NCI-H2196 treated with DMSO at 0.1 percent for 48 hours (cell line): ENCODE results near the gene IQCE.

ENCODE experiments used
- DNase-seq: peaks from one replicate; lab custom pipeline; 2025; ENCODE audit not compliant: unreplicated experiment; lab: John Stamatoyannopoulos, UW

IQCE gene, protein sequence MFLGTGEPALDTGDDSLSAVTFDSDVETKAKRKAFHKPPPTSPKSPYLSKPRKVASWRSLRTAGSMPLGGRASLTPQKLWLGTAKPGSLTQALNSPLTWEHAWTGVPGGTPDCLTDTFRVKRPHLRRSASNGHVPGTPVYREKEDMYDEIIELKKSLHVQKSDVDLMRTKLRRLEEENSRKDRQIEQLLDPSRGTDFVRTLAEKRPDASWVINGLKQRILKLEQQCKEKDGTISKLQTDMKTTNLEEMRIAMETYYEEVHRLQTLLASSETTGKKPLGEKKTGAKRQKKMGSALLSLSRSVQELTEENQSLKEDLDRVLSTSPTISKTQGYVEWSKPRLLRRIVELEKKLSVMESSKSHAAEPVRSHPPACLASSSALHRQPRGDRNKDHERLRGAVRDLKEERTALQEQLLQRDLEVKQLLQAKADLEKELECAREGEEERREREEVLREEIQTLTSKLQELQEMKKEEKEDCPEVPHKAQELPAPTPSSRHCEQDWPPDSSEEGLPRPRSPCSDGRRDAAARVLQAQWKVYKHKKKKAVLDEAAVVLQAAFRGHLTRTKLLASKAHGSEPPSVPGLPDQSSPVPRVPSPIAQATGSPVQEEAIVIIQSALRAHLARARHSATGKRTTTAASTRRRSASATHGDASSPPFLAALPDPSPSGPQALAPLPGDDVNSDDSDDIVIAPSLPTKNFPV

DNA sequence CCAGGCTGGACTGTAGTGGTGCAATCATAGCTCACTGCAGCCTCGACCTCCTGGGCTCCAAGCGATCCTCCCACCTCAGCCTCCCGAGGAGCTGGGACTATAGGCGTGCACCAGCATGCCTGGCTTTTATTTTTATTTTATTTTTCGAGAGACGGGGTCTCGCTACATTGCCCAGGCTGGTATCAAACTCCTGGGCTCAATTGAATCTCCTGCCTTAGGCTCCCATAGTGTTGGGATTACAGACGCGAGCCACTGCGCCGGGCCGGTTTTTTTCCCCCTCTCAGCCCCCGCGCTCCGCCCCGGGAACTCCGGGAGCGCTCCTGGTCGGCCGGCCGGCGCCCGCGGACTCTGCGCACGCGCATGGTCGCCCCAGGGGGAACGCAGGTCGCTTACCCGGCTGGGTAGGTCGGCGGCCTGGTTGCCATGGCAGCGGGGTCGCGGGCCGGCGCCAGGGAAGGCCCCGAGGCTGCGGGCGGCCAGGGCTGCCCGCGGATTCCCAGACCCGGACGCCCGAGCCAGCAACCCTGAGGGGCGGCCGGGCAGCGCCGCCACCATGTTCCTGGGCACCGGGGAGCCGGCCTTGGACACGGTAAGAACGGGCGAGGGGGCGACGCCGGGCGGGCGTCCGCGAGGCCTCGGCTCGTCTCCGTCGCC, at the start of gene IQCE:
Gene IQCE, plus strand, starts transcription at position 351 of the 654 bp plus-strand sequence. Its CDS starts 203 bp downstream, at position 554.
- DNase-seq = peak; percentile 75

DNA sequence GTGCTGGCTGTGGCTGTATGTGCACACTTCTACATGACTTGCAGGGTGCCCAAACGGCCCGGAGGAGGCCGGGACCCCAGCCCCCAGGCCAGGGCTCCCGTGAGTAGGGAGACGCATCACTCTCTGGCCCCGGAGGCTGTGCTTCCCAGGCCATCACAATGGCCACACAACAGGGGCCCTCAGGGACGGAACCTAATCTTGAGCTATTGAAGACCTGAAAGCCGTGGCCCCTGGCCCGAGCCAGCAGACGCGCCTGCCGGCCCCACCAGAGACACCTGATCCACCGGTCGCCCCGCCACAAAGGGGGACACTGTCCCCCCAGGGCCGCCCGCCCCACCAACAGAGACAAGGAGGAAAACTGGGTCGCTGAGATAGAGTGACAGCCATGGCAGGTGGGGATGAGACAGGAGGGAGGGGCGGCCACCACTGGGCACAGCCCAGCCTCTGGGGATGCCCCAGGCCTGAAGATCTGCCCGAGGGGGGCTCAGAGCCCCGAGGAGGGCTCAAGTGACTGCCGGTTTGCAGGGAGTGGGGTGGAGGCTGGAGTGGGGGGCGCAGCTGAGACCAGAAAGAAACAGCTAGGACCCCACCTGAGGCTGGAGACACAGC, 49.4 kb upstream of the IQCE start:
- DNase-seq = no peak

DNA sequence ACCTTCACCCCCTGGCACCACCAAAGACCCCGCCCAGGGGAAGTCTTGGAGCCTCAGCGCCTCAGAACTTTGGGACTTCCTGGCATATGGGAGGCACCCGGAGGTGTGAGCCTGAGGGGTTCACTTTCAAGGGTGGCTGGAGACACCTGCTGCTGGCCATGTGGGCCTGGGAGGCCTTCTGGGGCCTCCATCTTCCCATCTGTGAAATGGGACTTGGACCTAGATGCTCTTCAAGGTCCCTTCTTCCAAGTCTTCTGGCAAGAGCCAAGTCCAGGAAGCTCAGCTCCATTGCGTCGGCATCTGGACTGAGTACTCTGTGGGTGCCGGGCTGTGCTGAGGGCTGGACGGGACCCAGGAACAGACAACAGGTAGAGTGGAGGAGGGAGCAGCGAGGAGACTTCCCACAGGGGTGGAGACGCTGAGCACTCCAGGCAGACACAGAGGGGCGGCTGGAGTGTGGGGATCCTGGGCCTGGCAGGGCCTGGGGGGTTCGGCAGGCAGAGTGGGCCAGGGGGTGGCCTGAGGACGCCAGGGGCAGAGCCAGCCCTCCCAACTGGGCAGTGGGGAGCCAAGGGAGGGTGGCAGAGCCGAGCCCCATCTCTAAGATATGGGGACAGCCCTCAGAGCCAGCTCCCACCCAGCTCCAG, 48.5 kb upstream of the IQCE start:
- no peak for DNase-seq

DNA sequence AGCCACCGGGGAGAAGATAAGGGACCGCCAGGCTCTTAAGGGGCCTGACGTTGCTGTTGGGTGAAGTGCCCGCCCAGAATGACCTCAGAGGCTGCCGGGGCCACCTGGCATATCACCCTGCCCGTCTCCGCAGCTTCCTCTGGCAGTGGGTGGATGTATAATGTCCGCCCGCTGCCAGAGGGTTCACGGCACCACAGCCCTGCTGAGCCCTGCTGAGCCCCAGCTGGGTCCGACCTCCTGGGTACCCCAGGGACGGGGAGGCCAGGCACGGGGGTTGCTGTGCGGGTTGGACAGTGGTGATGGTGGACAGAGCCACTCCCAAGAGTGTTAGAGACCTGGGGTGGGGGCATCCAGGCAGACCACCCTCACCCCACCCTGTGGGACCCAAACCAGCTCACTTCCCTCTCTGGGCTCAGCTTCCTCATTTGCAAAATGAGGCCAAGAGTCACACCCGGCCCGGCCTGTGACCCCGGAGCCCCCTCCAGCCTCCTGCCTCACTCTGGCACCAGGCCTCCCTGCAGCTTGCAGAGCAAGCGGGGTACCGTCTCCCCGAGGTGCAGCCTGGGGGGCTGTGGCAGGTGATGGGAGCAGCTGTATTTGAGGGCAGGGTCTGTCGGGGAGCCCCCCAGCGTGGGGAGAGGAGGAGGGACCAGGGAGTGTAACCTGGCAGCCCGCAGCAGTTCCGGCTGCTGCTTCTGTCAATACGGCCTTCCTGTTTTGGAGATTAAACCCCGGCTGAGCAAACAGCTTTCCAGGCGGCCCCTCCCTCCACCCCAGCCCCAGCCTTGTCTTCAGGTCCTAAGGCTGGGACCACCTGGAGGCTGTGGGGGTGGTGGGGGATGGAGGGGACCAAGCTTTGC, 47.6 kb upstream of the IQCE start:
- DNase-seq = peak; percentile 66

DNA sequence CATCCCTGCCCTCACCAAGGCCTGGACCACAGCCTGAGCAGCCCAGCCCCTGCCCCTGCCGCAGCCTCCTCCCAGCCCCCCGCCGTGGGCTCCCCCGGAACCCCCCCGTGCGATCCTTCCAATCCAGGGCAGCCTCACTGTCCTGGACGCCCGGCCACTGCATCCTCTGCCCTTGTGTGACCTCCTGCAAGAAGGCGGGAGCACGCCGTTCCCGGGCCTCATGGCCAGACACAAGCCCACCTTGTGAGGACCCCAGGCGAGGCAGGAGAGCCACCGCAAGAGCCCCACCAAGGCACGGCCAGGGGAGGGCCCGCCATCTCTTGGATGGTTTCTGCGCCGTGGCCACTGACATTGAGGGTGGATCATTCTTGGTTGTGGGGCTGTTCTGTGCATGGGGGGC, 47.0 kb upstream of the IQCE start:
- no peak for DNase-seq

DNA sequence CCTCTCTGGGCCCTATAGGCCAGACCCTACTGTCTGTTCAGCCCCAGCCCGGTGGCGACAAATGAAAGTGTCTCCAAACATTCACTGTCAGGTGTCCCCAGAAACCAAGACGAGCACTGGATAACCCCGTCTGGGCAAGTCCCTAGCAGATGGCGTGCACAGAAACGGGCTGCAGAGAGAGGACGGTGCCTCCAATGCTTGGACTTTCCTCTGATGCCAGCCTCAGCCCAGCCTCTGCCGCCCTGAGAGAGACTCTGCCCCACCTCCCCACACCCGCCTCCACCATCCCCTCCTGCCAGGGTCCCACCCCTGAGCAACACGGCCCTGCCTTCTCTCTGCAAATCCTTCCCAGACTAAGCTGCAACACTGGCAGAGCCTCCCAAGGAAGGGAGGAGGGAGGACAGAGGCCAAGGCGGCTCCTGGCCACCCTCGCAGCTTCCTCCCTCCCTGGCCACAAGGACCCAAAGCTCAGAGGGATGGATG, 46.6 kb upstream of the IQCE start:
- DNase-seq = peak; percentile 16

DNA sequence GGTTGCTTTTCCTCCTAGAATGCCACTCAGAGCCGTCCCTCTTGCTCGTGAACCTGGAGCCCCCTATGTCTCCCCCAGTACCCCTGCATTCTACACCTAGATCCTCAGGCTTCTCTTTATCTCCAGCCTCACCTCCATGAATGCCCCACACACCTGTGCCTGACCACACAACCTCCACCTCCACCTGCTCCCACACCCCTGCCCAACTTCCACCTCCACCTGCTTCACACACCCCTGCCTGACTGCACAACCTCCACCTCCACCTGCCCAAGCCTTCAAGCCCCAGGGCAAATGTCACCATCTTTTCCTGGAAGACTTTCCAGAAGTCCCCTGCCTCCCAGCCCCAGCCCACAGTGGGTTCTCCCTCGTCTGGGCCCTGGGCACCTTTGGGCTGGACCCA, 46.1 kb upstream of the IQCE start:
- DNase-seq = peak; percentile 10

DNA sequence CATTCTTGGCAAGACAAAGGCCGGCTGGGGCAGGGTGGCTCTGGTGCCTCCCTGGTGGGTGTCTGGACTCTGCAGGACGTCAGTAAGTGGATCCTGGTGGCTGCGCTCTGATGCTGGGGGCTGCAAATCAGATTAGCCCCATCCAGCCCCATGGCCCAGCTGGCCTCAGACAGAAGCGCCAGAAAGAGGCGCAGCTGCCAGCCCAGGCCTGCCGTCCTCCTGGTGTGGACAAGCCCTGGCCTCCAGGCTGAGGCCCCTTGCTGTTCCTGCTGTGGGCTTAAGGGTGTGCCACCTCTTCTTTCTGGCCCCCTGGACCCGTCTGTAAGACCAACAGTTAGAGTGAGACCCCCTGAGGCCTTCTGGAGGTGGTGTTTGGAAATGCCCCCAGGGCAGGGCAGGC, 45.1 kb upstream of the IQCE start:
- no peak for DNase-seq

DNA sequence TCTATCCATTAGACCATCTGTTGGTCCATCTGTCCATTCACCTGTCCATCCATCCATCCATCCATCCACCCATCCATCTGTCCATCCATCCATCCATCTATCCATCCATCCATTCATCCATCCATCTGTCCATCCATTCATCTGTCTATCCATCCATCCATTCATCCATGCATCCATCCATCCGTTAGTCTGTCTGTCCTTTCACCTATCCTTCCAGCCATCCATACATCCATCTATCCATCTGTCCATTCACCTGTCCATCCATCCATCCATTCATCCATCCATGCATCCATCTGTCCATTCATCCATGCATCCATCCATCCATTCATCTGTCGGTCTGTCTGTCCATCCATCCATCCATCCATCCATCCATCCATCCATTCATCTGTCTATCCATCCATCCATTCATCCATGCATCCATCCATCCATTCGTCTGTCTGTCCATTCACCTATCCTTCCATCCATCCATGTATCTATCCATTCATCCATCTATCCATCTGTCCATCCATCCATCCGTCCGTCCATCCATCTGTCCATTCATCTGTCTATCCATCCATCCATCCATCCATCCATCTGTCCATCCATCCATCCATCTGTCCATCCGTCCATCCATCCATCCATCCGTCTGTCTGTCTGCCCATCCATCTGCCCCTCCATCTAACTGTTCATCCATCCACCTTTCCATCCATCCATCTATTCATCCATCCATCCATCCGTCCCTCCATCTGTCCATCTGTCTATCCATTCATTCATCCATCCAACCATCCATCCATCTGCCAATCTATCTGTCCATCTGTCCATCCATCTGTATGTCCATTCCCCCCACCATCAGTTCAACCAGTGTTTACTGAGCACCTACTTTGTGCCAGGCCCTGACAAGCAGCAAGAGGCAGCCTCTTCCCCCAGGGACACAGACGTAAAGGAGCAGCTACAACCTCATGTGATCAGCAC, 44.0 kb upstream of the IQCE start:
- no peak for DNase-seq

DNA sequence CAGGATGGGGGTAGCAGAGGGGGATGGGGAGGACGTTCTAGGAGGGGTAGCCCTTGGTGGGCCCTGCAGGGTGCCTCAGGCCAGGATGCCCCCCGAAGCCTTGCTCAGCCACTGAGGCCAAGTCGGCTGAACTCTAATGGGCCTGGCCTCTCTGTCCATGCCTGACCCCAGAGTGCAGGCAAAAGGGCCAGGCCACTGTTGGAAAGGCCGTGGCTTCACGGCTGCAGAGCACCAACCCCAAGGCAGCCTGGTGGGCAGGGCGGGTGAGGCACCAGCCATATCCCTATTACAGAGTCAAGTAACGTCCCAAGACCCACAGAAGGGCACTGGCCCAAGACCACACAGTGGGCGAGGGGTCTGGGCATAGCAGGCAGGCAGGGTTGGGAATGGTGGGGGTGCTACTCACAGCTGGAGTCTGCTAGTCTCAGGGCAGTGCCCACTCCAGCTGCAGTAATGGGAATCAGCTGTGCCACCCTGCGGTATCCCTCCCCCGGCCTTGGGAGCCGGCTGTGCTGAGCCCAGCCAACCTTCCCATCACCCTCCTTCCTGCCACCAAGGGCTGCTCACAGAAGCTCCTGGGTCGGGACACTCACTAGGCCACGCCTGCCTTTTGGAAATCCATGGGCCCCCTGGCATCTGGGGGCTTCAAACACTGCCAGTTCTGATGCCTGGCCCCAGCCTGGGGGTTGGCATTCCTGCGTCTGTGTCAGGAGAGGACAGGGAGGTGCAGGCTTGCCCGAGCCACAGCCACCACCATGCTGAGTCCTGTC, 43.2 kb upstream of the IQCE start:
- DNase-seq = no peak

DNA sequence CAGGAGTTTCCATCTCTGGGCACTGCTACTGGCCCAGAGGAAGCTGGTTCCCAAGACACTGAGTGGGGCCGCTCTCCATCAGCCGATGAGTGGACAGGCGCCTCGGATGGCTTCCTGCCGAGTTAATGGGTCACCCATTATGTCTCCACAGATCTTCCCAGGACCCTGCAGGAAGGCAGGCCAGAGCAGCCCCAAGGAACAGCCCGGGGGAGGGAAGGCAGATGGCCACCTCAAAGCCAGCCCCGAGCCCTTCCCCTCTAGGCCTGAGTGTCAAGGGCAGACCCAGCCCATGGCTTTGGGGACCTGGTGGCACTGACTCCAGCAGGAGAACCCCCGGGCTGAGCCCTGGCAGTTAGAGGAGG, 42.6 kb upstream of the IQCE start:
- no peak for DNase-seq

DNA sequence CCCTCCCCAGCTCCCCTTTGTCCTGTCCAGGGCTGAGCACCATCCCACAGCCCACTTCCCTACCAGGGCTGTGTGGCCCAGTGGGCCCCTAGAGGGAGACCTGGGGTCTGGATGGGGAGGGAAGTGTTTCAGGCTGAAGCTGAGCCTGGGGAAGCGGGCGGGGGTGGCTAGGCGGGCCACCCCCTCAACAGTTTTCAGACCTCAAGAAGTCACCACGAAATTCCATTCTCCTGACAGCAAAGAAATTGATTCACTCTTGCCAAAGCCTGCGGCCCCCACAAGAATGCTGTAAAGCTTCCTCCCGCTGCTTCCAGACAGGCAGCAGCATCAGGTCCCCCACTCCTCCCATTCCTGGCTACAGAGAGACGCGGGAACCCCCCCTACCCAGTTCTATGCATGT, 41.8 kb upstream of the IQCE start:
- DNase-seq = no peak

DNA sequence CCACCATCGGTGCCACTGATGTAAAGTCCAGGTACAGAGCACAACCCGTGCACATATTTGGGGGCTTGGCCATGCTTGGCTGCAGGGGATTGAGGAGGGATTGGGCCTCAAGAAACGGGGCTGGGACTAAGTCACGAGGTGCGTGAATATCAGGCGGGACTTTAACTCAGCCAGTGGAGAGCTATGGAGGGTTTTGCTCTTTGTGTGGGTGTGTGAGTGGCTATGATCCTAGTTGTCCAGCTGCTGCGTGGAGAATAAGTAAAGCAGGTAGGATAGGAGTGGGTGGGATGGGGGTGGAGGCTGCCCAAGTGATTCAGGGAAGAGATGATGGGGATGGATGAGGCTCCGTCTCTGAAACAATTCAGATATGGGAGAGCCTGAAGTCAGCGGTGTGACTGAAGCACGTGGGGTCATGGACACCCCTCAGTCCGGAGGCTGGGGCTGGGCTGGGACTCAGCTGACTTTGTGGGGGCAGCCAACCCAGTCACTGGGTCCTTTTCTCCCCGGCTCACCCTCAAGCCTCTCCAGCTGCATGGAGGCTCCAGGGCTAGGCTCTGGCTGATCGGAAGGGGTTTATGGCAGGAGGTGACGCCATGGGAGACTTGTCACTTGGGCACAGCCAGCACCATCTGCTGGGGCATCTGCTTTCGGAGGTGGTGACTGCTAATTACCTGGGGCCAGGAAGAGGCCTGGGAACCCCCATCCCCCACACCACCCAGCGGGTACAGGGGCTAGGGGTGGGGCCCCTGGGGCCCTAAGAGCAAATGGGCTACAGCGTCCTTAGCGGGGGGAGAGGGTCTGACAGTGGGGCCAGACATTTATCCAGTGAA, 40.9 kb upstream of the IQCE start:
- no peak for DNase-seq

DNA sequence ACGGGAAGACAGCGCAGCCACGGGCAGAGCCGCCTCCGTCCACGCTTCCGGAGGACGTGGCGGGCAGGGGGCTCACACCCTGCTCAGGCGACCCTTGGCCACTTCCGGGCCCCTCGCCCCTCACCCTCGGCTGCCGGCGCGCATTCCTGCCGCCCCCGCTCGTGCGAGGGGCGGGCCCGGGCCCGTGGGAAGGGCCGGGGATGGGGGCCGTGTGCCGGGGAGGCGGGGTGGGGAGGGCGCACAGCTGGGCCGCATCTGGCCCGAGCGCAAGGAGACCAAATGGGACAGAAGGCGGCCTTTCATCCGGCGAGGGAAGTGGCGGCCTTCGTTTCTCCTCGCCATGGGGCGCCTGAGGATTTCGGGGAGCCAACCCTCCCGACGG, 40.1 kb upstream of the IQCE start:
- DNase-seq = no peak

DNA sequence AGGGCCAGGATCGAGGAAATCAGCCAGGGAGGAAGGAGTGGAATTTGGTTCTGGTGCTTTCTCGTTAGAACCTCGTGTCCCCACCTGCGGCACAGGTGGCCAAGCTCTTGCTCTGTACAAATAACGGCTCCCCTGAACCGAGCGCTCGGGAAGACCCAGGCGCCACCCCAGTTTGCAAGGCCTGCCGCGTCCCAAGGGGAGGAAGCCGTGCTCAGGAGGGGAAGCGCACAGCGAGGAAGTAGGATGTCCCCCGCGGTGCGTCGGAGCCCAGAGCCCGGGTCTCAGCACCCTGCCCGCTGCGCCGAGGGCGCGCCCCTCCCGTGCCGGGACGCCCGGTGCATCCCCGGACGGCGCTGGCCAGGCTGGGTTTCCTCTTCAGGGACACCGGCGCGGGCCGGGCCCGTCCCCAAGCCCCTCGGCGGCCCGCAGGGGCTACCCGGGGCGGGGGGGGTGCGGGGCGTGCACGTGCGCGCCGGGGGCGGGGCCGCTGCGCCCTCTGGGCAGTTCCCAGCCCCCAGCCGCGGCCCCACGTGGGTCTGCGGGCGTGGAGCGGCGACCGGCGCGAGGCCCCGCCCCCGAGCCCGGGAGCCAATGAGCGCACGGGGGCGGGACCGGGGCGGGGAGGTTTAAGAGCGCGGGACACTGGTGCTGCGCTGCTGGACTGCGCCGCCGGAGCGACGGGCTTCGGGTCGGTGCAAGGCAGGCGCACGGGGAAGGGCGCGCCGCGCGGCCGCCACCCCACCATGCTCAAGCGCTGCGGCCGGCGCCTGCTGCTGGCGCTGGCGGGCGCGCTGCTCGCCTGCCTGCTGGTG, 39.5 kb upstream of the IQCE start, which contains the start of gene LFNG:
Gene LFNG, plus strand, starts transcription at position 656 of the 812 bp plus-strand sequence. Its CDS starts 88 bp downstream, at position 744.
- DNase-seq = peak; percentile 73

DNA sequence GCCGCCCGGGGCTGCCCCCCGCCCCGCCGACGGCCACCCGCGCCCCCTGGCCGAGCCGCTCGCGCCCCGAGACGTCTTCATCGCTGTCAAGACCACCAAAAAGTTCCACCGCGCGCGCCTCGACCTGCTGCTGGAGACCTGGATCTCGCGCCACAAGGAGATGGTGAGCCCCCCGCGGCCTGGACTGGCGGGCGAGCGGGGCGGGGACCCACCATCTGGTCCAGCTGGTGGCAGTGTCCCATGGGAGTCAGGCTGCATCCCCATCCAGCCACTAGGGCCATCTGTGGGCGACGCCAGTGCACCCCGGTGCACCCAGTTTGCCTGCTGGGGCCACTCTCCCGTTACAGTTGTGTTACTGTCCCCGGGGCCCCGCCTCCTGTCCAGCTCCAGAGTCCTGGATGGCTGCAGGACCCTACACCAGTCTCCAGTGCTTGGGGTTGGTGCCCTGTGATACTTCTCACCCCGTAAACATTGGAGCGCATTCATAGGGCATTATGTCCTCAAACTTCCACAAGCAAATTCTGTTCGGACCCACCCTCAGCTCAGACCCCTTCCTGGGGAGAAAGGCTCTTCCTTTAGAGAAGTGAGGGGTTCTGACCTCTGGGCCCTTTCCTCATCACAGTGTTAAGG, 38.5 kb upstream of the IQCE start:
- no peak for DNase-seq
